Activated B cell treated with CpG ODN at 0.5 μM for 24 hours (primary cell): ENCODE data around the gene COPS2. TPM values are rescaled to one million over a fixed set of nuclear protein-coding genes. Genes with fewer than 3 reads are reported as not detected.

Experiments
- ATAC-seq: fragments of 200-7000 bp; cut with Tn5 transposase; one replicate; pipeline ENCODE4 v1.10.0; 2021; ENCODE audit warnings: low read depth, mild to moderate bottlenecking, moderate library complexity
- CTCF ChIA-PET: fragments of 350-600 bp; sonication (Branson Sonifier 250); formaldehyde crosslinking; loops from one replicate; lab custom pipeline; 2021; ENCODE audit warnings: antibody characterized with exemption; lab: Charles Lee
- POLR2A ChIA-PET: fragments of 350-600 bp; sonication (Branson Sonifier 250); formaldehyde crosslinking; loops from one replicate; lab custom pipeline; 2021; ENCODE audit warnings: antibody characterized with exemption; lab: Charles Lee
- DNase-seq: peaks from one replicate; pipeline ENCODE4 v3.0.0; 2022
- H3K27ac Mint-ChIP-seq: one replicate; pipeline ENCODE4 v1.8.0; 2020; ENCODE audit warnings: mixed read lengths
- H3K27me3 Mint-ChIP-seq: one replicate; pipeline ENCODE4 v1.8.0; 2021; ENCODE audit warnings: mixed read lengths
- H3K36me3 Mint-ChIP-seq: one replicate; pipeline ENCODE4 v1.8.0; 2021; ENCODE audit warnings: low read depth, mixed read lengths
- H3K4me1 Mint-ChIP-seq: one replicate; pipeline ENCODE4 v1.8.0; 2021; ENCODE audit warnings: mixed read lengths
- H3K4me3 Mint-ChIP-seq: one replicate; pipeline ENCODE4 v1.8.0; 2020; ENCODE audit warnings: mild to moderate bottlenecking, mixed read lengths
- H3K9me3 Mint-ChIP-seq: one replicate; pipeline ENCODE4 v1.8.0; 2020; ENCODE audit warnings: mixed read lengths
- intact Hi-C: fragments of 100-400 bp; cut with micrococcal nuclease; formaldehyde crosslinking; loops from one replicate; pipeline ENCODE4 v1.15.1; 2024
- total RNA-seq: library from RNA; stranded (reverse); gene quantifications from 2 replicates; pipeline ENCODE4 v1.2.3, GENCODE V29; 2022
- TF ChIP-seq, protein P1 (sequence below): fragments of 200-600 bp; IDR thresholded peaks from one replicate; pipeline ENCODE4 v1.8.0; 2022; ENCODE audit warnings: antibody characterized with exemption, mild to moderate bottlenecking

COPS2 gene
- total RNA-seq, 1 donor from 2014 or later = 54.4 TPM

GRCh38 chr15:49122541-49123062 lies 32.8 kb downstream of the COPS2 start:
- ATAC-seq = no peak
- peaks cover 22% of the 10 kb centered on the region for H3K36me3 Mint-ChIP-seq
- intact Hi-C loops = no loop called here
- H3K4me3 Mint-ChIP-seq = no peak overlapping the region
- DNase-seq = no peak
- ChIA-PET POLR2A (no interaction called here), CTCF (interaction anchor here (1.5 kb wide), 1 partner anchor 23 kb away, joined by 4 read pairs; no protein-coding TSS in a partner anchor)
- TF ChIP-seq, protein P1, sequence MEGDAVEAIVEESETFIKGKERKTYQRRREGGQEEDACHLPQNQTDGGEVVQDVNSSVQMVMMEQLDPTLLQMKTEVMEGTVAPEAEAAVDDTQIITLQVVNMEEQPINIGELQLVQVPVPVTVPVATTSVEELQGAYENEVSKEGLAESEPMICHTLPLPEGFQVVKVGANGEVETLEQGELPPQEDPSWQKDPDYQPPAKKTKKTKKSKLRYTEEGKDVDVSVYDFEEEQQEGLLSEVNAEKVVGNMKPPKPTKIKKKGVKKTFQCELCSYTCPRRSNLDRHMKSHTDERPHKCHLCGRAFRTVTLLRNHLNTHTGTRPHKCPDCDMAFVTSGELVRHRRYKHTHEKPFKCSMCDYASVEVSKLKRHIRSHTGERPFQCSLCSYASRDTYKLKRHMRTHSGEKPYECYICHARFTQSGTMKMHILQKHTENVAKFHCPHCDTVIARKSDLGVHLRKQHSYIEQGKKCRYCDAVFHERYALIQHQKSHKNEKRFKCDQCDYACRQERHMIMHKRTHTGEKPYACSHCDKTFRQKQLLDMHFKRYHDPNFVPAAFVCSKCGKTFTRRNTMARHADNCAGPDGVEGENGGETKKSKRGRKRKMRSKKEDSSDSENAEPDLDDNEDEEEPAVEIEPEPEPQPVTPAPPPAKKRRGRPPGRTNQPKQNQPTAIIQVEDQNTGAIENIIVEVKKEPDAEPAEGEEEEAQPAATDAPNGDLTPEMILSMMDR = no peak
- no peak overlapping the region for H3K27ac Mint-ChIP-seq
- no peaks in the 10 kb centered on the region for H3K4me1 Mint-ChIP-seq
- H3K9me3 Mint-ChIP-seq = no peaks in the 10 kb centered on the region
- no peaks in the 10 kb centered on the region for H3K27me3 Mint-ChIP-seq

GRCh38 chr15:49121901-49122300 lies 33.5 kb downstream of the COPS2 start:
- DNase-seq (no peak), ATAC-seq (no peak)
- TF ChIP-seq, protein P1 = no peak
- Mint-ChIP-seq H3K27me3 (no peaks in the 10 kb centered on the region), H3K36me3 (peaks cover 18% of the 10 kb centered on the region), H3K9me3 (no peaks in the 10 kb centered on the region), H3K4me1 (no peaks in the 10 kb centered on the region), H3K27ac (no peak overlapping the region), H3K4me3 (no peak overlapping the region)
- CTCF ChIA-PET = interaction anchor here (1.5 kb wide), 1 partner anchor 24 kb away, joined by 4 read pairs; no protein-coding TSS in a partner anchor
- POLR2A ChIA-PET = no interaction called here
- intact Hi-C loops = no loop called here

GRCh38 chr15:49120832-49121231 lies 34.6 kb downstream of the COPS2 start:
- DNase-seq (no peak), ATAC-seq (no peak)
- peaks cover 23% of the 10 kb centered on the region for H3K36me3 Mint-ChIP-seq
- H3K9me3 Mint-ChIP-seq = no peaks in the 10 kb centered on the region
- no peaks in the 10 kb centered on the region for H3K4me1 Mint-ChIP-seq
- H3K27ac Mint-ChIP-seq = no peak overlapping the region
- ChIA-PET POLR2A (no interaction called here), CTCF (no interaction called here)
- TF ChIP-seq, protein P1 = no peak
- intact Hi-C loops = no loop called here
- no peaks in the 10 kb centered on the region for H3K27me3 Mint-ChIP-seq
- no peak overlapping the region for H3K4me3 Mint-ChIP-seq

DNA sequence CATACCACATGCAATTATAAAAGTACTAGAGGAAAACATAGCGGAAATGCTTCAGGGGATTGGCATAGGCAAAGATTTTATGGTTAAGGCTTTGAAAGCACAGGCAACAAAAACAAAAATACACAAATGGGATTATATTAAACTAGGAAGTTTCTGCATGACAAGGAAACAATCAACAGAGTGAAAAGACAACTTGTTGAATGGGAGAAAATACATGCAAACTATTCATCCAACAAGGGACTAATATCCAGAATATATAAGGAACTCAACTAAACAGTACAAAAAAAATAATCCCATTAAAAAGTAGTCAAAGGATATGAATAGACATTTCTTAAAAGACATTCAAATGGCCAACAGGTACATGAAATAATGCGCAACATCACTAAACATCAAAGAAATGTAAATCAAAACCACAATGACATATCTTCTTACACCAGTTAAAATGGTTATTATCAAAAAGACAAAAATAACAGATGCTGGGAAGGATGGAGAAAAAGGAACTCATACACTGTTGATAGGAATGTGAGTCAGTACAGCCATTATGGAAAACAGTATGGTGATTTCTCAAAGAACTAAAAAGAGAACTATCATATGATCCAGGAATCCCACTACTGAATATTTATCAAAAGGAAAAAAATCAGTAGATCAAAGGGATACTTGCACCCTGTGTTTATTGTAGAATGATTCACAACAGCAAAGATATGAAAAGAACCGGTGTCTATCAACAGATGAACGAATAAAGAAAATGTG lies 39.1 kb downstream of the COPS2 start:
- Mint-ChIP-seq H3K27me3 (no peaks in the 10 kb centered on the region), H3K4me3 (no peak overlapping the region), H3K4me1 (no peaks in the 10 kb centered on the region), H3K27ac (no peak overlapping the region), H3K36me3 (peaks cover 51% of the 10 kb centered on the region), H3K9me3 (peaks cover 21% of the 10 kb centered on the region)
- no peak for ATAC-seq
- intact Hi-C loops = no loop called here
- POLR2A ChIA-PET = no interaction called here
- DNase-seq = no peak
- CTCF ChIA-PET = no interaction called here
- TF ChIP-seq, protein P1 = no peak

GRCh38 chr15:49115062-49115461 lies 40.3 kb downstream of the COPS2 start:
- ATAC-seq (no peak), DNase-seq (no peak)
- CTCF ChIA-PET = no interaction called here
- Mint-ChIP-seq H3K27ac (no peak overlapping the region), H3K36me3 (peaks cover 59% of the 10 kb centered on the region), H3K27me3 (no peaks in the 10 kb centered on the region), H3K4me3 (no peak overlapping the region), H3K9me3 (peaks cover 21% of the 10 kb centered on the region), H3K4me1 (no peaks in the 10 kb centered on the region)
- intact Hi-C loops = no loop called here
- TF ChIP-seq, protein P1 = no peak
- POLR2A ChIA-PET = no interaction called here
